ENCODE measurements around the gene S100A9.

GRCh38 chr1:153362187-153362775 is 4.6 kb downstream of the S100A9 start:
- TF ChIP-seq CTCF (conservative IDR thresholded peaks at IDR 0.05; ENCODE audit: low read depth, low read length) (no peak), EZH2 (IDR thresholded peaks at IDR 0.05; ENCODE audit: low read length, unreplicated experiment) (no peak)
